Measurements from ENCODE around the gene CTPS1.

The CTPS1 gene, protein sequence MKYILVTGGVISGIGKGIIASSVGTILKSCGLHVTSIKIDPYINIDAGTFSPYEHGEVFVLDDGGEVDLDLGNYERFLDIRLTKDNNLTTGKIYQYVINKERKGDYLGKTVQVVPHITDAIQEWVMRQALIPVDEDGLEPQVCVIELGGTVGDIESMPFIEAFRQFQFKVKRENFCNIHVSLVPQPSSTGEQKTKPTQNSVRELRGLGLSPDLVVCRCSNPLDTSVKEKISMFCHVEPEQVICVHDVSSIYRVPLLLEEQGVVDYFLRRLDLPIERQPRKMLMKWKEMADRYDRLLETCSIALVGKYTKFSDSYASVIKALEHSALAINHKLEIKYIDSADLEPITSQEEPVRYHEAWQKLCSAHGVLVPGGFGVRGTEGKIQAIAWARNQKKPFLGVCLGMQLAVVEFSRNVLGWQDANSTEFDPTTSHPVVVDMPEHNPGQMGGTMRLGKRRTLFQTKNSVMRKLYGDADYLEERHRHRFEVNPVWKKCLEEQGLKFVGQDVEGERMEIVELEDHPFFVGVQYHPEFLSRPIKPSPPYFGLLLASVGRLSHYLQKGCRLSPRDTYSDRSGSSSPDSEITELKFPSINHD

DNA sequence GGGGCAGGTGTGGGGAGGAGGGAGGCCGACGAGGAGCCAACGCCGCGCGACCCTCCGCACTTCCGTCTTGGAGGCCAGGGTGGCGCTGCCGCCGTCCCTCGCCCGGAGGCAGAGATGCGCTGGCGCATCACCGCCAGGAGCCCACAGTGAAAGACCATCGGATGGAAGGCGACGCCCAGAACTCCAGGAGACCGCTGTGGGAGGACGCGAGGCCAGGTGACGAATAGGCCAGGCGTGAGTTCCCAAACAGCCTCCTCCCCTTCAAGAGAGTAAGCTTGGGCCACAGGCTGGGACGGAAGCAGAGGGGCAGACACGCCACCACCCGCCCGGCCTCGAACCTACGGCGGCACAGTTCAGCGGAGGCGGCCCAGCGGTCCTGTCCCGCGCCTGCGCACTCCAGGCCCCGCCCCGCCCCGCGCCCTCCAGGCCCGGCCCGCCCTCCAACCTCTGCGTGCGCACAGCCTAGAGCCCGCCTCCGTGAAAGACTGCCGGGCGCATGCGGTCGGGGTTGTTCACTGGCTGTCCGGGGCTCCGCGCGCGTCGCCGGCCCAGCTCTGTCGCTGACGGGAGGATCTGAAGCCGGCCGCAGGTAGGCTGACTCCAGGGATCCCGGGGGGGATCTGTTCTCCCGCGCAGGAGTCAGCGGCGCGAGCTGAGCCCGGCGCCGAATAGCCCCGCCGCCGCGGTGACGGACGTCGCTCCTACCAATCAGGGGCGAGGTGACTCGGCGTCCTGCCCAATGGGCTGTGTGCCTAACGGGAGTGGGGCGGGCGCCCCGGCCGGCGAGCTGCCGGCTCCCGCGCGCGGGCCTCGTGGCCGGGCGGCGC lies at the start of gene CTPS1:
TSS of gene CTPS1 (plus strand) at position 456 of the 827 bp plus-strand sequence. CDS start 3,595 bp downstream, outside the sequence.
- DNase-seq (ENCODE audit: low read depth, low spot score), result peak; percentile 78

DNA sequence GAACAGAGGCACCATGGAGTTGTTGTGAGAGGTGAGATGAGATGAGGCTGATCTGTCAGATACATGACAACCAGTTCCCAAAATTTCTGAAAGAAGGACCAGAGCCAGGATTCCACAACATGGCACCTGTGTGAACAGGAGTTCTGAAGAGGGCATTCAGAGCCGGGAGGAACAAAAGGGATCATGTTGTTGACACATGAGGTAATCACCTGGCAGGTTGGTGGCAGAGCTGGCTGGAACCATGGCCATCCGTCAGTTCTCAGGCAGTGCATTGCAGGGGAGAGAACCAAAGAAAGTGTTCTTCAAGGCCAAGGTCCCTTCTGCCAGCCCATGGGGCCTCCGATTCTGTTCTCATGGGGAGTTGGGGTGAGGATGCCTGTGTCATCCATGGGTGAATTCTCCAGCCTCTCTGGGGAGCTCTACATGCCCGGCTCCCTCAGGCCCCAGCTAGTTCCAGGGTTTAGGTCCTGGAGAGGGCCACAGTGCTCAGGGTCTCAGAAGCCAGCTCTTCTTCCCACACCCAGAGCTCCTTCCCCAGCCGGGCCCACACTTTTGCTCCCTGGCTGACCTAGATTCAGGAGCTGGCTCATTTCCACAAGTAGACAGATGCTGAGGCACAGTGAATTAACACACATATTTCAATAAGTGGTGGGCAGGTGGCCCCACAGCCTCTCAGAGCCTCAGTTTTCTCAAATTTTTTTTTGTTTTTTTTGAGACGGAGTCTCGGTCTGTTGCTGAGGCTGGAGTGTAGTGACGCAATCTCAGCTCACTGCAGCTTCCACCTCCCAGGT lies 49.1 kb upstream of the CTPS1 start:
- no peak for DNase-seq (ENCODE audit: low read depth, low spot score)

DNA sequence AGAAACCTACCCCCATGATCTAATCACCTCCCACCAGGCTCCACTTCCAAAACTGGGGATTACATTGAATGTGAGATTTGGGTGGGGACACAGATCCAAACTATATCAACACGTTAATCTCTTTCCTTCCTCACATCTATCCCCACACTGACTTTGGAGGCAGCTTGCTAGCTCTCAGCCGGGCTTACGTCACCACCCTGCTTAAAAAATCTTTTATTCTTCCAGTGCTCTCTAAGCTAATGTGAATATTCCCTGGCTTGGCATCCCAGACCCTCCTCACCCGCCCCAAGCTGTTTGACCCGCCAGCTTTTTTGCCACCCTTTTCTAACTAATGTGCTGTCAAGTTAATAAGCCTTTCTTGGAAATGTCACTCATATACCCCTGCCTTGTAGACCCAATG lies 47.9 kb upstream of the CTPS1 start:
- DNase-seq (ENCODE audit: low read depth, low spot score), result no peak

DNA sequence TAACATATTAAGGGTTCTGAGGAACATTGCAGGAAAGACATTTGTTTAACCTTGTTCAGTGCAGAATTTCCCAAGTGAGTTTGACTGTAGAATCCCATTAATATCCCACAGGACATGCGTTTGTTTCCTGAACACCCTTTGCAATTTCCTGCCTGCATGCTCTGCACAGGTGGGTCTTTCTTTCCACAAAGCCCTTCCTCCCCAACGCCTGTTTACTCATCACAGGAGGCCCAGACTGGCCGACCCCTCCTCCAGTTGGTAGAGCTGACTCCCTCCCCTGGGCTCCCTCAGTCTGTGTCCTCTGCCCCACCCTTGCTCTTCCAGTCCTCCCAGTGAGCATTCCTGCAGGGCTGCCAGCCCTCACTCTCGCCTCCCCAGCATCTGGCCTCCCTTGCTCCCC lies 47.5 kb upstream of the CTPS1 start:
- DNase-seq (ENCODE audit: low read depth, low spot score), result no peak

DNA sequence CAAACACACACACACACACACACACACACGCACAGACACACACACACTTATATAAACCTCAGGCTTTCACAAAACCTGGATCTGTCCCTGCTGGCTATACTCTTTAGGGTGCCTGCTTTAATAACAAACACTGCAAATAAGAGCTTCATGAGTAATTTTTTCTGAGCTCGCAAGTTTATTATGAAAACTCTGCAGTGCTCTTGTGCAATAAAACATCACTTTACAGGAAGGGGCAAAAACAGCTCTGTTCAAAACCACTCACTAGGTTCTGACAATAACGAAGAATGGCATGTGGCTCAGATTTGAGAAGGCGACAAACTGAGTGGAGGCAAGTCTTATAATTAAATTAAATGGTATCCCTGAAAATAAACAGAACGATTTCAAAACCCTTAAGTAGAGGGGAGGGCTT lies 42.6 kb upstream of the CTPS1 start:
- peak; percentile 80 for DNase-seq (ENCODE audit: low read depth, low spot score)

DNA sequence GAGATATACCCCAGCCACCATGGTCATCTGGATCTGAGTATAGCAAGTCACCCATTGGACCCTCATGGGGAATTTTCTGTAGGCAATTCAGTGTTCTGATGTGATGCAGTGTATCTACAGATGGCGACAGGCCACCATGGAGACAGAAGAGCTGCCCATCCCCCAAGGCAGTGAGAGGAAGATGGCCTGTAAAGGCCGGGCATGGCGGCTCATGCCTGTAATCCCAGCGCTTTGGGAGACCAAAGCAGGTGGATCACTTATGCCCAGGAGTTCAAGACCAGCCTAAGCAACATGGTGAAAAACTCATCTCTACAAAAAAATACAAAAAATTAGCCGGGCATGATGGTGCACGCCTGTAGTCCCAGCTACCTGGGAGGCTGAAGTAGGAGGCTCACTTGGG lies 41.1 kb upstream of the CTPS1 start:
- no peak for DNase-seq (ENCODE audit: low read depth, low spot score)

DNA sequence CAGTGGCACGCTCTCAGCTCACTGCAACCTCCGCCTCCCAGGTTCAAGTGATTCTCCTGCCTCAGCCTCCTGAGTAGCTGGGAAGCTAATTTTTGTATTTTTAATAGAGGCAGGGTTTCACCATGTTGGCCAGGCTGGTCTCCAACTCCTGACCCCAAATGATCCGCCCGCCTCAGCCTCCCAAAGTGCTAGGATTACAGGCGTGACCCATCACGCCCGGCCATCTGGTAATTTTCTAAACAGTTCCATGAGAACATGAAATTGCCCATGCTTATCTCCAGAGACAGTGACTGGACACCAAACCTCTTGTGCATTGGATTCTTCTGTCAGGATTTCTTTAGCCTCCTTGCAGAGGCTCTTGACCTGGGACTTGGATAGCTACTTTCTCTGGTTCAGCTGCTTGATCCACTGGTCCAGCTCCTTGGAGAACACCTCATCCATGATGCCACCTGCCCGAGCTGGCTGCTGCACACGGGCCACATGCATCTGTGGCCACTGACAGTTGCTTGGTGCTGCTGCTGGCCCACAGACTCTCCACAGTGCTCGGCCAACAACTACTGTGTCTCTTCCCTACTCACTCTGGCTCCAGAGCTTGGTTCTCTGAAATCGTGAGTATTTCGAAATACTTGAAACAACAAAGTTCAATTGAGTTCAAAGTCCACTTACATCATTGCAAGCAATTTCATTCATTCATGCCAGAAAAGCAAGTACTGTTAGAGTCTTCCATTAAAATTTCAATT lies 40.0 kb upstream of the CTPS1 start:
- DNase-seq (ENCODE audit: low read depth, low spot score), result peak; percentile 58

DNA sequence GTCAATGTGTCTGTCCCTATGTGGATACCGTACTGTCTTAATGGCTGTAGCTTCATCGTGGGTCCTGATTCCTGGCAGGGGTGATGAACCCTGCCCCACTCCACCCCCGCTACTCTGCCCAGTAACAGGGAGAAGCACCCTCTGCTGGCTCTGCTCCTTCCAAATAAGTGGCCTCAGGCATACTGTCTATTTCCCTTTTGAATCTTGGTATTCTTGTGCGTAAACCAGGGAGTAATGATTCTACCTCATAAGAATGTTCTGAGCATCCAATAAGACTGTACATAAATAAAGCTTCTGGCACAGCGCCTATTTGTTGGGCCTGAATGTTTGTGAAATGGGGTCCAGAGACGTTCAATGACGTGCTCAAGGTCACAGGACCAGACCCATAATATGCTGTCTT lies 35.2 kb upstream of the CTPS1 start:
- DNase-seq (ENCODE audit: low read depth, low spot score), result peak; percentile 80

DNA sequence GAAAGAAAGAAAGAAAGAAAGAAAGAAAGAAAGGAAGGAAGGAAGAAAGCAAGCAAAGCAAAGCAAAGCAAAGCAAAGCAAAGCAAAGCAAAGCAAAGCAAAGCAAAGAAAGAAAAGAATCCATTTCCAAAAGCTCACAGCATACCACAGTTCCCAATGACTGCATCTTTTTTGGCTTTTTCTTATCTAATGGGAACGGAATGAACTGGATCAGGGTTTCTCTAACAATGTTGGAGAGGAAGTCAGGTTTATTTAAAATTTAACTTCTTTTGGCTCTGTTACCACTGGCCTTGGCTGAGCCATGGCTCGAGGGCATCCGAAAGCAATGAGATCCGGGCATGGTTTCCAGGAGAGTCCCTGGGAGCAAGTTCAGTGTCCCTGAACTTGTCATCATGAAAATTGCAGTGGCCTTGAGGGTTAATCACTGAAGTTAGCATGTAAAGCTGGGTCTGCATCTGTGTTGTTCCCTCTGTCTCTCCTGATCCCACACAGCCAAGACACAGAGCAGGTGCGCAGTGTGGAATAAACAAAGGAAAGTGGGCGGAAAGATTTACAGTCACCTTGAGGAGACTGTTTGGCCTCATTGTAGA lies 34.6 kb upstream of the CTPS1 start:
- no peak for DNase-seq (ENCODE audit: low read depth, low spot score)

DNA sequence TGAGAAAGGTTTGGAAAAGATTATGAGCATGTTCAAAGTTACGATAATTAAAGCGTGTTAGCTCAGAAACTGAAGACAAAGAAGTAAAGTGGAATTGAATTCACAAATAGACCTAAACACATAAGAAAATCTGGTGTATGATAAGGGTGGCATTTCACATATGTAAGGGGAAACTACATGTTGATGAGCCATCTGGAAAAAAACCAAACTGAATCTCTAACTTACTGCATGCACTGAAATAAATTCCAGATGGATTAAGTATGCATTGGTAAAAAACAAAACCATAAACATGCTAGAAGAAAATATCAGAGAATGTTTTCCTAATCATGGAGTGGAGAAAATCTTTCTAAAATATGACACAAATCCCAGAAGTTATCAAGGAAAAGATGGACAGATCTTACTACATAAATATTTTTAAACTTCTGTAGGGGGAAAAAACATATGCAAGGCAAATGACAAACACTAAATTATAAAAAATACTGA lies 34.0 kb upstream of the CTPS1 start:
- DNase-seq (ENCODE audit: low read depth, low spot score), result no peak

DNA sequence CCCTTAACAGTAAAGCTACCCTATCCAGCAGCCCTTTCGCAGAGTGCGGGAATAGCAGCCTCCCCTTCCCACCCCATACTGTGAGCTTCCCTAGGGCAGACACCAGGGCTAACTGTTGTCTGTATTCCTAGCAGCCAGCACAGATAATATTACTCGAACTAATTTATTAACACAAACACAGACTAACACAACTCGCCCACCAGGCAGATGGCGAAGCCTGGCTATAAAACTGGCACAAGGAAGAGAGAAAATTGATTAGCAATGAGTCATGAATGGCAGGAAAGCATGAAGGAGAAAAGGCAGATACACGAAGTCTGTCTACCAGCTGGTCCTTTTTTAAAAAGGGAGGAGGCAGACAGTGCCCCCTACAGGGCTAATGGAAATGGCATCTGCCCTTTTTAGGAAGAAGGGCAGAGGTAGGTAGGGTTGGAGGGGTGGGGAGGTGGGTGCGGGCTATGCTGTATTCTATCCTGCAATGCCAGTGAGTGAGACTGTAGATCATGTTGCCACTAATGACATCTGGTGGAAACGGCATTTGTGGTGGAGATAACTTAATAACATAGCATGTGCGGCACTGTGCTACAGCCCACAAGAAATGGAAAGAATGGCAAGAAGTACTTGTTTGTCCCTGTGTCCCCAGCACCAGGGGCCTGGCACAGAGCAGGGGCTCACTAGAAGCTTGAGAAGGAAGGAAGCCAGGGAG lies 30.6 kb upstream of the CTPS1 start:
- no peak for DNase-seq (ENCODE audit: low read depth, low spot score)

DNA sequence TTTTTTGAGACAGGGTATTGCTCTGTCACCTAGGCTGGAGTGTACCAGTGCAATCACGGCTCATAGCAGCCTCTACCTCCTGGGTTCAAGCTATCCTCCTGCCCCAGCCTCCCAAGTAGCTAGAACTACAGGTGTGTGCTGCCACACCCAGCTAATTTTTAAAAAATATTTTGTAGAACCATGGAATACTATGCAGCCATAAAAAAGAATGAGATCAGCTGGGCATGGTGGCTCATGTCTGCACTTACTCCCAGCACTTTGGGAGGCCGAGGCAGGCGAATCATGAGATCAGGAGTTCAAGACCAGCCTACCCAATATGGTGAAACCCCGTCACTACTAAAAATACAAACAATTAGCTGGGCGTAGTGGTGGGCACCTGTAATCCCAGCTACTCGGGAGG lies 29.9 kb upstream of the CTPS1 start:
- no peak for DNase-seq (ENCODE audit: low read depth, low spot score)

DNA sequence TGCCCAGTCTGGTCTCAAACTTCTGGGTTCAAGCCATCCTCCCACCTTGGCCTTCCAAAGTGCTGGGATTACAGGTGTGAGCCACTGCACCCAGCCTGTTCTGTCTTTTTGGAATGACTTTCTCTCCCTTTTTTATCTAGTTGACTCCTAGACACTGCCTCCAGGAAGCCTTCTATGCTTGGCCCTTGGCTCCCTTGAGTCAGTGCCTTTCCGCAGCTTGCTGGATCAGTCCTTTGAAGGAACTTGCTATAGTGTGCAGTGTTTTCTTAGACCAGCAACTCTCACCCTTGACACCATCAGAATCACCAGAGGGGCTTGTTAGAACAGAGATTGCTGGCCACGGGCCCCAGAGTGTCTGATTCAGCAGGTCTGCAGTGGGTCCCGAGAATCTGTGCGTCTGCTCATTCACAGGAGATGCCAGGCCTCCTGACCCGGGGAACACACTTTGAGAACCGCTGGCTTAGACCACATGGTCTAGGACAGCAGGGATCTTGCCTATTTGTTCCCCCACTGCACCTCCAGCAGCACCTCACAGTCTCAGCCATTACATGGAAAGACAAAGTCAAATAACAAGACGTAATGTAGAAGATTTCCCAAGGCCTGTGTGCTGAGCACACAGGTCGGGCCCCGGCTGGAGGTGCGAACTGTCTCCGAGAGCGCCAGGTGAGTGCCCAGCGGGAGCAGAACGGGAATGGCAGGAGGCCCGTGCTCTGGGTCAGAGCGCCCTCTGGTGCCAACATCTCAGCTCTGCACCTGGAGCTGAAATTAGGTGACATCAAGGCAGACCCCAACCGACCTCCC lies 27.4 kb upstream of the CTPS1 start:
- DNase-seq (ENCODE audit: low read depth, low spot score), result no peak

DNA sequence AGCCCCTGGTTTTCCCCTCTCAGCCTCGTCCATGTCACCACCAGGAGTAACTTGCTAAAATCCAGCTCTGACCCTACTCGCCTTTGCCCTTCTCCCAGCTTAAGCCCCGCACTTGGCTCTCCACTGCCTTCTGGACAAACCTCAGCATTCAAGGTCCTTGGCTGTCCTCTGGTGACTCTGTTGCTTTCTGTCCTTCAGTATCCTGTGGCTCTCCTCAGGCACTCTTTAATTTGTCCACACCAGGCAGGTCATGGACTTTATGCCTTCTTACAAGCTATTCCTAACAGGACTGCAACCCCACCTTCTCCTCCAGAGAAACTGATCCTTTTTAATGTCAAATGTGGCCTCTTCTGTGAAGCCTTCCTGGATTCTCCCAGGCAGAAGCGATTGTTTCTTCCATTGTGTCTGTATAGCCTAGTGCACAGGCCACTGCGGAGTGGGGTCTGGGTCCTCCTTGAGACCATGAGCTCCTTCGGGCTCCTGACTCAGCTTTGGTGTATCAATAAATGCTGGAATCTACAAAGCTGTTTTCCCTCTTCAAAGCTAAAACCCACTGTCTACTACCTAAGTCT lies 26.7 kb upstream of the CTPS1 start:
- no peak for DNase-seq (ENCODE audit: low read depth, low spot score)

DNA sequence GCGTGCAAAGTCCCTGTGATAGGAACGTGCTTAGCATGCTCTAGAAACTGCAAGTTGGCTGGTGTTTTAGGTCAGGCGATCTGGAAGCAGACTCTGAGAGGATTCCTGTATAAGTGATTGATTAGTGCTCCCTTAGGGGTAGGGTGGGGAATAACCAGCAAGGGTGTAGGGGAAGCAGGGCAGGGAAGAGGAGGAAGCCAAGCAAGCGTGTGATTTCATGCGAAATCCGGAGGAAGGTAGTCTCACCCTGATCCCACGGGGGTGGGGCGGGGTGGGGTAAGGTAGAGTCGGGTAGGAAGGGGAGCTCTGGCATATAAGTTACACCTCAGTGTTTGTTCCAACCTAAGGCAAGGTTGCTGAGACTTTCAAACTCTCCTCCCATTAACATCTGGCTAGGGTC lies 24.9 kb upstream of the CTPS1 start:
- no peak for DNase-seq (ENCODE audit: low read depth, low spot score)

DNA sequence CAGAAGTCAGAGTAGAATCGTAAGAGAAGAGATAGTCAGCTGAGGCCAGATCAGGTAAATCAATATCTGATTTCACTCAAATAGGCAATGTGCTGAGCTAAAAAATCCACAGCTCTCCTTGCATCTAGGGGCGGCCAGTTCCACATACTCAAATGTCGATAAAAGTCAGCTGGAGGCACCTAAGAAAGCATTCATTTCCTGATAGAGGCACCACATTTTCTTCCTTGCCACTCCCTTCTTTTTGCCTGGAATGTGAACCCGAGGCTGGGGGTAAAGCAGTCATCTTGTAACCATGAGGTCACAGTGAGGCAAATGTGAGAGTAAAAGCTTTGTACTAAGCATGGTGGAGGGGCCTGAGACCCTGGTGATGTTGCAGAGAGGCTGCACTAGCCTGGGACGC lies 24.2 kb upstream of the CTPS1 start:
- no peak for DNase-seq (ENCODE audit: low read depth, low spot score)

DNA sequence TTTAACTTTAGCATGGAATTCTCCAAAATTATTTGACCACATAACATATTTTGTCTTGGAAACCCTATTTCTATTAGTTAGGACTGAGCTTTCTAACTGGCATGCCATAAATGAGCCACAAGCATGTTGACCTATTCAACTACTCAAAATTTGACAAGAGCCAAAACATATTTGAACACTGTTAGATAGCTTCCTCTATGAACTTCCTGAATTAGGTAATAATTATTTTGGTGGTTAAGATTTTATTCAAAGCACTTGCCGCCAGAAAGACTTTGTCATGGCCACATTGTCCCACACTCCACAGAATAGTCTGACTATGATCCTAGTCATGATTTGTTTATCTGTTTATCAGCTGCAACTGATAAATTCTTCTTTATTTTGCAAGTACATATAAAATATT lies 23.1 kb upstream of the CTPS1 start:
- no peak for DNase-seq (ENCODE audit: low read depth, low spot score)

DNA sequence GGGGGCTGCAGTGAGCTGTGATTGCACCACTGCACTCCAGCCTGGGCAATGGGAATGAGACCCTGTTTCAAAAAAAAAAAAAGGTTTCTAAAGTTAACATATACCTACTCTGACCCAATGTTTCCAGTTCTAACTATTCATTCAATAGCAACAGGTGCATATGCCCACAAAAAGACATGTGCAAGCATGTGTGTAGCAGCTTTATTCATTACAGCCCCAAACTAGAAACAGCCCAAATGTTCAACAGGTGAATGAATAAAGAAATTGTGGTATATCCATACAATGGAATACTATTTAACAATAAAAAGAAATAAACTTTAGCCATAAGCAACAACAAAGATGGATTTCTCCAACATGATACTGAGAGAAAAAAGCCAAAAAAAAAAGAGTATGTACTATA lies 21.3 kb upstream of the CTPS1 start:
- DNase-seq (ENCODE audit: low read depth, low spot score), result no peak

DNA sequence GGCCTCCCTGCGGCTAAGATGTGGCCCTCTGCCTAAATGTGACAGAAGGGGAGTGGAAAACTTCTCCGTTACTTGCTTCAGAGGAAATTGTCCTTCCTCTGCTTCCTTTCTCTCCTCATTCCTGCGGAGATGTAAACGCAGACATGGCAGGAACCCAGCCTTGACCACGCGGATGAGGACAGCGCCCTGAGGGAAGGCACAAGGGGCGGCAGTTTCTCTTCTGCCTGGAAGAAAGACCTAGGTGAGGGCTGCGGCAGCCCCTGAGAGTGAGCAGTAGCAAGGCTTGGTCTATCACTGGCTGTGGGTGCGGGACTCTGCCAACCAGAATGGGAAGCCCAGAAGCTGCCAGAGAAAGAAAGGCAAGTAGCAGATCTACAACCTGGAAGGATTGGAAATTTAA lies 14.0 kb upstream of the CTPS1 start:
- no peak for DNase-seq (ENCODE audit: low read depth, low spot score)
